Measurements from ENCODE around the gene SDHD.

DNA sequence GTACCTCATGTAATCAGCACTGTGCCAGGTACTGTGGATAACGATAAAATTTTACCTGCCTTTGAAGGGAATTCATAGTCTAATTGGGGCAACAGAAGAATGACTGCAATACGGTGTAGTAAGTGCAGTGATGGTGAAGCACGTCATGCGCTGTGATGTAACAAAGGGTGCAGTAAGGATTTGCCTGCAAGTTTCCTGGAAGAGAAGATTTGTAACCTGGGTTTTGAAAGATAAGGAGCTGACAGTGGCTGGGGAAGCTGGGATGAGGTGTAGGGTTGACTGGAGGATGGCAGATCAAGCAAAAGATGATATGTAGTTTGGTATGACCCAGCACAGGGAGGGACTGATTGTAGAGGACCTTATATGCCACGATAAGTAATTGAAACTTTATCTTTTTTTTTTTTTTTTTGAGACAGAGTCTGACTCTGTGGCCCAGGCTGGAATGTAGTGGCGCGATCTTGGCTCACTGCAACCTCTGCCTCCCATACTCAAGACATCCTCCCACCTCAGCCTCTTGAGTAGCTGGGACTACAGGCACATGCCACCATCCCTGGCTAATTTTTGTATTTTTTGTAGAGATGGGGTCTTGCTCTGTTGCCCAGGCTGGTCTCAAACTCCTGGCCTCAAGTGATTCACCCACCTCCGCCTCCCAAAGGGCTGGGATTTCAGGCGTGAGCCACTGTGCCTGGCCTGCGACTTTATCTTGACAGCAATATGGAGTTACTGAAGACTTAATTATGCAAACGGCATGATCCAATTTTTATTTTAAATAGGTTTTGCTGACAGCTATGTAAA, 11.3 kb downstream of the SDHD start:
- TF ChIP-seq, protein P1, sequence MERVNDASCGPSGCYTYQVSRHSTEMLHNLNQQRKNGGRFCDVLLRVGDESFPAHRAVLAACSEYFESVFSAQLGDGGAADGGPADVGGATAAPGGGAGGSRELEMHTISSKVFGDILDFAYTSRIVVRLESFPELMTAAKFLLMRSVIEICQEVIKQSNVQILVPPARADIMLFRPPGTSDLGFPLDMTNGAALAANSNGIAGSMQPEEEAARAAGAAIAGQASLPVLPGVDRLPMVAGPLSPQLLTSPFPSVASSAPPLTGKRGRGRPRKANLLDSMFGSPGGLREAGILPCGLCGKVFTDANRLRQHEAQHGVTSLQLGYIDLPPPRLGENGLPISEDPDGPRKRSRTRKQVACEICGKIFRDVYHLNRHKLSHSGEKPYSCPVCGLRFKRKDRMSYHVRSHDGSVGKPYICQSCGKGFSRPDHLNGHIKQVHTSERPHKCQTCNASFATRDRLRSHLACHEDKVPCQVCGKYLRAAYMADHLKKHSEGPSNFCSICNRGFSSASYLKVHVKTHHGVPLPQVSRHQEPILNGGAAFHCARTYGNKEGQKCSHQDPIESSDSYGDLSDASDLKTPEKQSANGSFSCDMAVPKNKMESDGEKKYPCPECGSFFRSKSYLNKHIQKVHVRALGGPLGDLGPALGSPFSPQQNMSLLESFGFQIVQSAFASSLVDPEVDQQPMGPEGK (CRISPR knock-in tag; IDR thresholded peaks at IDR 0.05; ENCODE audit: borderline replicate concordance) = no peak
- TF ChIP-seq RARB (CRISPR knock-in tag; IDR thresholded peaks at IDR 0.05) (no peak), ZFP3 (CRISPR knock-in tag; IDR thresholded peaks at IDR 0.05) (no peak), ZFP30 (CRISPR knock-in tag; IDR thresholded peaks at IDR 0.05) (no peak), ZNF565 (CRISPR knock-in tag; conservative IDR thresholded peaks at IDR 0.05; ENCODE audit: low read depth) (no peak), ZC3H10 (CRISPR knock-in tag; IDR thresholded peaks at IDR 0.05) (no peak), SNAI2 (CRISPR knock-in tag; IDR thresholded peaks at IDR 0.05) (no peak), BACH2 (CRISPR knock-in tag; IDR thresholded peaks at IDR 0.05; ENCODE audit: borderline replicate concordance) (no peak), ARNTL (CRISPR knock-in tag; IDR thresholded peaks at IDR 0.05; ENCODE audit: borderline replicate concordance, low read depth) (no peak), OSR1 (CRISPR knock-in tag; IDR thresholded peaks at IDR 0.05) (no peak), PPARA (CRISPR knock-in tag; IDR thresholded peaks at IDR 0.05; ENCODE audit: borderline replicate concordance) (no peak), GLIS3 (CRISPR knock-in tag; IDR thresholded peaks at IDR 0.05) (no peak)
- TF ChIP-seq, protein P2, sequence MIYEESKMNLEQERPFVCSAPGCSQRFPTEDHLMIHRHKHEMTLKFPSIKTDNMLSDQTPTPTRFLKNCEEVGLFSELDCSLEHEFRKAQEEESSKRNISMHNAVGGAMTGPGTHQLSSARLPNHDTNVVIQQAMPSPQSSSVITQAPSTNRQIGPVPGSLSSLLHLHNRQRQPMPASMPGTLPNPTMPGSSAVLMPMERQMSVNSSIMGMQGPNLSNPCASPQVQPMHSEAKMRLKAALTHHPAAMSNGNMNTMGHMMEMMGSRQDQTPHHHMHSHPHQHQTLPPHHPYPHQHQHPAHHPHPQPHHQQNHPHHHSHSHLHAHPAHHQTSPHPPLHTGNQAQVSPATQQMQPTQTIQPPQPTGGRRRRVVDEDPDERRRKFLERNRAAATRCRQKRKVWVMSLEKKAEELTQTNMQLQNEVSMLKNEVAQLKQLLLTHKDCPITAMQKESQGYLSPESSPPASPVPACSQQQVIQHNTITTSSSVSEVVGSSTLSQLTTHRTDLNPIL (CRISPR knock-in tag; IDR thresholded peaks at IDR 0.05; ENCODE audit: low read depth) = no peak
- TF ChIP-seq, protein P3, sequence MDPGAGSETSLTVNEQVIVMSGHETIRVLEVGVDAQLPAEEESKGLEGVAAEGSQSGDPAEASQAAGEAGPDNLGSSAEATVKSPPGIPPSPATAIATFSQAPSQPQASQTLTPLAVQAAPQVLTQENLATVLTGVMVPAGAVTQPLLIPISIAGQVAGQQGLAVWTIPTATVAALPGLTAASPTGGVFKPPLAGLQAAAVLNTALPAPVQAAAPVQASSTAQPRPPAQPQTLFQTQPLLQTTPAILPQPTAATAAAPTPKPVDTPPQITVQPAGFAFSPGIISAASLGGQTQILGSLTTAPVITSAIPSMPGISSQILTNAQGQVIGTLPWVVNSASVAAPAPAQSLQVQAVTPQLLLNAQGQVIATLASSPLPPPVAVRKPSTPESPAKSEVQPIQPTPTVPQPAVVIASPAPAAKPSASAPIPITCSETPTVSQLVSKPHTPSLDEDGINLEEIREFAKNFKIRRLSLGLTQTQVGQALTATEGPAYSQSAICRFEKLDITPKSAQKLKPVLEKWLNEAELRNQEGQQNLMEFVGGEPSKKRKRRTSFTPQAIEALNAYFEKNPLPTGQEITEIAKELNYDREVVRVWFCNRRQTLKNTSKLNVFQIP (CRISPR knock-in tag; IDR thresholded peaks at IDR 0.05; ENCODE audit: borderline replicate concordance, low read depth) = no peak
